ENCODE data around the gene SUMO2. TPM values are rescaled to one million over a fixed set of nuclear protein-coding genes. Genes with fewer than 3 reads are reported as not detected.
A peak's percentile ranks its signal among the peaks of the same experiment; 100 is the strongest.

SUMO2 gene
- total and polyA plus RNA-seq, 2 of the 13 experiments (the other 11 are each of a cell fraction or from before 2014, with no cell fraction given) = 337 to 553 TPM

DNA sequence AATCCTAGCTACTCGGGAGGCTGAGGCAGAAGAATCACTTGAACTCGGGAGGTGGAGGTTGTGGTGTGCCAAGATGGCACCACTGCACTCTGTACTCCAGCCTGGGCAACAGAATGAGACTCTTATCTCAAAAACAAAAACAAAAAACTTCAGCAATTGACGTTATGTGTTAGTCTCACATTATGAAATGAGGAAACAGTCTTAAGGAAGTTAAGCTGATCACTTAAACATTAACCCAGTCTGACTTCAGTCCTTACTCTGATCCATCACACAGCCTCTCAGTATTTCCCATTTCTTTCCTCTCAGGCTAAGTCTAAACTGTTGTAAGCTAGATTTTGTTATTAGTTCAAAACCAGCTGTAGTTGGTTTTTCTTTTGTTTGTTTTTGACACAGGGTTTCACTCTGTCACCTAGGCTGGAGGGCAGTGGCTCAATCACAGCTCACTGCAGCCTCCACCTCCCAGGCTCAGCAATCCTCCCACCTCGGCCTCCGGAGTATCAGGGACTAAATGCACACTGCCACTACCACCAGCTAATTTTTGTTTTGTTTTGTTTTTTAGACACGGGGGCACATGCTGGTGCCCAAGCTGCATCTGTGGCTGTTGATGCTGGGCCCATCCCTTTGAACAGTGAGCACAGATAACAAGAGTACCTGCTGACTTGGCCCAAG lies 34.7 kb downstream of the SUMO2 start:
- no peak overlapping the region for H3K27ac ChIP-seq (ENCODE audit: extremely low read length, insufficient read depth, low read length)
- no TSS peak for BruUV-seq (replicated peaks)
- no peaks in the 10 kb centered on the region for H4K20me1 ChIP-seq (ENCODE audit: insufficient read depth, low read length)
- no peak overlapping the region for H2AFZ ChIP-seq (ENCODE audit: low read length)
- H3K9ac ChIP-seq (ENCODE audit: insufficient read depth, low read depth, low read length) = no peak overlapping the region
- TF ChIP-seq, protein P1, sequence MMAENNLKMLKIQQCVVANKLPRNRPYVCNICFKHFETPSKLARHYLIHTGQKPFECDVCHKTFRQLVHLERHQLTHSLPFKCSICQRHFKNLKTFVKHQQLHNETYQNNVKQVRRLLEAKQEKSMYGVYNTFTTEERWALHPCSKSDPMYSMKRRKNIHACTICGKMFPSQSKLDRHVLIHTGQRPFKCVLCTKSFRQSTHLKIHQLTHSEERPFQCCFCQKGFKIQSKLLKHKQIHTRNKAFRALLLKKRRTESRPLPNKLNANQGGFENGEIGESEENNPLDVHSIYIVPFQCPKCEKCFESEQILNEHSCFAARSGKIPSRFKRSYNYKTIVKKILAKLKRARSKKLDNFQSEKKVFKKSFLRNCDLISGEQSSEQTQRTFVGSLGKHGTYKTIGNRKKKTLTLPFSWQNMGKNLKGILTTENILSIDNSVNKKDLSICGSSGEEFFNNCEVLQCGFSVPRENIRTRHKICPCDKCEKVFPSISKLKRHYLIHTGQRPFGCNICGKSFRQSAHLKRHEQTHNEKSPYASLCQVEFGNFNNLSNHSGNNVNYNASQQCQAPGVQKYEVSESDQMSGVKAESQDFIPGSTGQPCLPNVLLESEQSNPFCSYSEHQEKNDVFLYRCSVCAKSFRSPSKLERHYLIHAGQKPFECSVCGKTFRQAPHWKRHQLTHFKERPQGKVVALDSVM (CRISPR knock-in tag; IDR thresholded peaks at IDR 0.05) = peak; percentile 89
- no peak for TF ChIP-seq ZNF678 (CRISPR knock-in tag; IDR thresholded peaks at IDR 0.05)
- TF ChIP-seq ZNF367 (CRISPR knock-in tag; IDR thresholded peaks at IDR 0.05; ENCODE audit: borderline replicate concordance) = no peak
- in situ Hi-C loops (cut with HindIII; ENCODE audit: extremely low pct_ligation_motif_present, low pct_unique_long_range_greater_than_20kb) (no loop called here), intact Hi-C loops (cut with micrococcal nuclease; ENCODE audit: unreplicated experiment) (no loop called here)
- H3K4me3 ChIP-seq (replicated peaks in 1 of 3; ENCODE audit: insufficient read depth in 1 of 3, low read depth in 2 of 3, low read length in 3 of 3) = no peak overlapping the region
- peaks cover 35 to 57% of the 10 kb centered on the region in 2 experiments for H3K36me3 ChIP-seq (replicated peaks in 1 of 2; ENCODE audit: control insufficient read depth in 1 of 2, insufficient read depth in 2 of 2, low read length in 2 of 2)
- H3K4me2 ChIP-seq (ENCODE audit: low read depth, low read length) = no peak overlapping the region
- DNase-seq (ENCODE audit: low spot score) = no peak
- H3K4me1 ChIP-seq (ENCODE audit: insufficient read depth, low read length) = peaks cover 44% of the 10 kb centered on the region
- H3K27me3 ChIP-seq (ENCODE audit: control insufficient read depth in 1 of 2, insufficient read depth in 2 of 2, low read length in 2 of 2) = no peaks in the 10 kb centered on the region
- CTCF ChIA-PET (ENCODE audit: low intra/inter-chr PET ratio, low total read pairs) = no interaction called here
- ATAC-seq = no peak
- peaks cover 45% of the 10 kb centered on the region for H3K79me2 ChIP-seq (ENCODE audit: insufficient read depth, low read length)
- no peaks in the 10 kb centered on the region for H3K9me3 ChIP-seq (ENCODE audit: low read length)
- WGBS (ENCODE audit: low lambda C conversion rate) = 97% methylated on average over 6 of the region's 6 CpGs
- POLR2A ChIA-PET = interaction anchor here (1.3 kb wide), 1 partner anchor 16 kb away, joined by 3 read pairs; the partner anchor contains the start of gene NT5C
- peak; percentile 12 for FAIRE-seq

DNA sequence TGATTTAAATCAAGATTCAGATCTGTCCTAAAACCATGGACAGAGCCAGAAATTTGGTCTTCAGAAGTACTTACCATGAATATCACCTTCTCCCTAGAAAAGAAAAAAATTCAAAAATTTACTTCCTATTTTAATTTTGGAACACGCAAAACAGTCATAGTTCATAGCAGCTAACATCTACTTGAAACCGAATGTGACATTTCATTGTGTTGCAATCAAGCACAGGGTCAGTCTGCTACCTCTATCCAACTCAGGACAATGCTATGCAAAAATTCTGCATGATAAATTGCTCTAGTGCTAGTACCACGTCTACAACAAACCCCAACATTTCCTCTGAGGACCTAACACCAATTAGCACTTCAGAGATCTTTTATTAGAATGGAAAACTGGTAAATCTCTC lies 36.2 kb downstream of the SUMO2 start:
- no peak overlapping the region for H3K4me2 ChIP-seq (ENCODE audit: low read depth, low read length)
- H3K9me3 ChIP-seq (ENCODE audit: low read length) = no peaks in the 10 kb centered on the region
- BruUV-seq (replicated peaks) = no TSS peak
- no peak overlapping the region for H3K9ac ChIP-seq (ENCODE audit: insufficient read depth, low read depth, low read length)
- no peaks in the 10 kb centered on the region for H4K20me1 ChIP-seq (ENCODE audit: insufficient read depth, low read length)
- WGBS (ENCODE audit: low lambda C conversion rate) = 98% methylated on average over 3 of the region's 3 CpGs
- no peak overlapping the region for H3K4me3 ChIP-seq (replicated peaks in 1 of 3; ENCODE audit: insufficient read depth in 1 of 3, low read depth in 2 of 3, low read length in 3 of 3)
- H3K27ac ChIP-seq (ENCODE audit: extremely low read length, insufficient read depth, low read length) = no peak overlapping the region
- ChIA-PET CTCF (ENCODE audit: low intra/inter-chr PET ratio, low total read pairs) (no interaction called here), POLR2A (no interaction called here)
- in situ Hi-C loops (cut with HindIII; ENCODE audit: extremely low pct_ligation_motif_present, low pct_unique_long_range_greater_than_20kb) = no loop called here
- FAIRE-seq (no peak), ATAC-seq (no peak), DNase-seq (ENCODE audit: low spot score) (no peak)
- peaks cover 31% of the 10 kb centered on the region for H3K79me2 ChIP-seq (ENCODE audit: insufficient read depth, low read length)
- peaks cover 38 to 69% of the 10 kb centered on the region in 2 experiments for H3K36me3 ChIP-seq (replicated peaks in 1 of 2; ENCODE audit: control insufficient read depth in 1 of 2, insufficient read depth in 2 of 2, low read length in 2 of 2)
- H2AFZ ChIP-seq (ENCODE audit: low read length) = no peak overlapping the region
- no peaks in the 10 kb centered on the region for H3K27me3 ChIP-seq (ENCODE audit: control insufficient read depth in 1 of 2, insufficient read depth in 2 of 2, low read length in 2 of 2)
- H3K4me1 ChIP-seq (ENCODE audit: insufficient read depth, low read length) = peaks cover 29% of the 10 kb centered on the region
- intact Hi-C loops (cut with micrococcal nuclease; ENCODE audit: unreplicated experiment) = no loop called here
- TF ChIP-seq CEBPB (IDR thresholded peaks at IDR 0.05; ENCODE audit: borderline replicate concordance, low read depth, low read length) (0 out of 2 replicates have a peak, but pooled peaks have one; percentile 17), TAF15 (IDR thresholded peaks at IDR 0.05; ENCODE audit: low read depth, low read length, poor library complexity, severe bottlenecking) (no peak)
- TF ChIP-seq, protein P2, sequence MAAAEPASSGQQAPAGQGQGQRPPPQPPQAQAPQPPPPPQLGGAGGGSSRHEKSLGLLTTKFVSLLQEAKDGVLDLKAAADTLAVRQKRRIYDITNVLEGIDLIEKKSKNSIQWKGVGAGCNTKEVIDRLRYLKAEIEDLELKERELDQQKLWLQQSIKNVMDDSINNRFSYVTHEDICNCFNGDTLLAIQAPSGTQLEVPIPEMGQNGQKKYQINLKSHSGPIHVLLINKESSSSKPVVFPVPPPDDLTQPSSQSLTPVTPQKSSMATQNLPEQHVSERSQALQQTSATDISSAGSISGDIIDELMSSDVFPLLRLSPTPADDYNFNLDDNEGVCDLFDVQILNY (CRISPR knock-in tag; conservative IDR thresholded peaks at IDR 0.05) = no peak
- TF ChIP-seq, protein P3, sequence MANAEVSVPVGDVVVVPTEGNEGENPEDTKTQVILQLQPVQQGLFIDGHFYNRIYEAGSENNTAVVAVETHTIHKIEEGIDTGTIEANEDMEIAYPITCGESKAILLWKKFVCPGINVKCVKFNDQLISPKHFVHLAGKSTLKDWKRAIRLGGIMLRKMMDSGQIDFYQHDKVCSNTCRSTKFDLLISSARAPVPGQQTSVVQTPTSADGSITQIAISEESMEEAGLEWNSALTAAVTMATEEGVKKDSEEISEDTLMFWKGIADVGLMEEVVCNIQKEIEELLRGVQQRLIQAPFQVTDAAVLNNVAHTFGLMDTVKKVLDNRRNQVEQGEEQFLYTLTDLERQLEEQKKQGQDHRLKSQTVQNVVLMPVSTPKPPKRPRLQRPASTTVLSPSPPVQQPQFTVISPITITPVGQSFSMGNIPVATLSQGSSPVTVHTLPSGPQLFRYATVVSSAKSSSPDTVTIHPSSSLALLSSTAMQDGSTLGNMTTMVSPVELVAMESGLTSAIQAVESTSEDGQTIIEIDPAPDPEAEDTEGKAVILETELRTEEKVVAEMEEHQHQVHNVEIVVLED (CRISPR knock-in tag; IDR thresholded peaks at IDR 0.05; ENCODE audit: borderline replicate concordance) = no peak
- TF ChIP-seq, protein P4, sequence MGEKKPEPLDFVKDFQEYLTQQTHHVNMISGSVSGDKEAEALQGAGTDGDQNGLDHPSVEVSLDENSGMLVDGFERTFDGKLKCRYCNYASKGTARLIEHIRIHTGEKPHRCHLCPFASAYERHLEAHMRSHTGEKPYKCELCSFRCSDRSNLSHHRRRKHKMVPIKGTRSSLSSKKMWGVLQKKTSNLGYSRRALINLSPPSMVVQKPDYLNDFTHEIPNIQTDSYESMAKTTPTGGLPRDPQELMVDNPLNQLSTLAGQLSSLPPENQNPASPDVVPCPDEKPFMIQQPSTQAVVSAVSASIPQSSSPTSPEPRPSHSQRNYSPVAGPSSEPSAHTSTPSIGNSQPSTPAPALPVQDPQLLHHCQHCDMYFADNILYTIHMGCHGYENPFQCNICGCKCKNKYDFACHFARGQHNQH (CRISPR knock-in tag; IDR thresholded peaks at IDR 0.05) = no peak

Data from HepG2 (cell line).